Measurements from ENCODE around the gene BMP4.
"Not testable (repeated sequence)": the region's sequence is repeated elsewhere in the genome, so short reads cannot be mapped to it uniquely, and the experiment has no call there.

The BMP4 gene

GRCh38 chr14:53990978-53991377 lies 34.4 kb upstream of the BMP4 start:
- Histone ChIP-seq H2BK5ac (ENCODE audit: low read depth, low read length, poor library complexity, severe bottlenecking) (no peak overlapping the region), H3K4me2 (ENCODE audit: low read length, poor library complexity, severe bottlenecking) (no peak overlapping the region), H2BK15ac (ENCODE audit: low read depth, poor library complexity, severe bottlenecking) (no peak overlapping the region), H3K18ac (ENCODE audit: low read depth in 1 of 2, low read length in 2 of 2) (no peak overlapping the region), H3K27me3 (ENCODE audit: control insufficient read depth in 1 of 2, insufficient read depth in 1 of 2, low read length in 2 of 2) (no peaks in the 10 kb centered on the region), H3K27ac (ENCODE audit: low read length, poor library complexity, severe bottlenecking) (no peak overlapping the region), H2AFZ (ENCODE audit: low read depth, low read length) (no peak overlapping the region), H3K23ac (ENCODE audit: low read length in 2 of 2) (no peak overlapping the region), H3K4ac (ENCODE audit: low read depth in 1 of 2, low read length in 2 of 2) (no peak overlapping the region), H2BK12ac (ENCODE audit: low read length in 2 of 2) (no peak overlapping the region), H3K4me3 (ENCODE audit: insufficient read depth in 1 of 2, low read depth in 1 of 2, low read length in 2 of 2) (no peak overlapping the region), H2AK5ac (ENCODE audit: low read length, severe bottlenecking) (no peak overlapping the region), H4K91ac (ENCODE audit: low read length) (no peak overlapping the region), H2BK120ac (ENCODE audit: low read depth, low read length) (no peak overlapping the region), H3K79me1 (replicated peaks; ENCODE audit: low read length, poor library complexity, severe bottlenecking) (no peaks in the 10 kb centered on the region), H4K8ac (ENCODE audit: low read length) (no peak overlapping the region), H3K4me1 (ENCODE audit: control insufficient read depth, insufficient read depth, low read depth, low read length) (no peaks in the 10 kb centered on the region), H3K36me3 (ENCODE audit: control insufficient read depth in 1 of 2, insufficient read depth in 2 of 2, low read depth in 1 of 2, low read length in 2 of 2) (no peaks in the 10 kb centered on the region), H3K9ac (ENCODE audit: low read length) (no peak overlapping the region), H3K9me3 (ENCODE audit: control insufficient read depth, low read length) (peaks cover 8% of the 10 kb centered on the region), H3K14ac (ENCODE audit: low read length in 2 of 2) (no peak overlapping the region)
- 100% methylated on average over 1 of the region's 2 CpGs for WGBS
- no peak for DNase-seq

GRCh38 chr14:53986718-53987117 lies 30.1 kb upstream of the BMP4 start:
- H3K9me3 ChIP-seq (ENCODE audit: control insufficient read depth, low read length) = peaks cover 15% of the 10 kb centered on the region
- H2AFZ ChIP-seq (ENCODE audit: low read depth, low read length); H4K8ac ChIP-seq (ENCODE audit: low read length); H3K4me1 ChIP-seq (ENCODE audit: control insufficient read depth, insufficient read depth, low read depth, low read length); H3K4ac ChIP-seq (ENCODE audit: low read depth in 1 of 2, low read length in 2 of 2); H3K14ac ChIP-seq (ENCODE audit: low read length in 2 of 2); H3K79me1 ChIP-seq (replicated peaks; ENCODE audit: low read length, poor library complexity, severe bottlenecking); H2BK15ac ChIP-seq (ENCODE audit: low read depth, poor library complexity, severe bottlenecking); H3K23ac ChIP-seq (ENCODE audit: low read length in 2 of 2); H2BK12ac ChIP-seq (ENCODE audit: low read length in 2 of 2); H3K27me3 ChIP-seq (ENCODE audit: control insufficient read depth in 1 of 2, insufficient read depth in 1 of 2, low read length in 2 of 2); H3K9ac ChIP-seq (ENCODE audit: low read length); H3K4me3 ChIP-seq (ENCODE audit: insufficient read depth in 1 of 2, low read depth in 1 of 2, low read length in 2 of 2); H3K4me2 ChIP-seq (ENCODE audit: low read length, poor library complexity, severe bottlenecking); H3K27ac ChIP-seq (ENCODE audit: low read length, poor library complexity, severe bottlenecking); H3K36me3 ChIP-seq (ENCODE audit: control insufficient read depth in 1 of 2, insufficient read depth in 2 of 2, low read depth in 1 of 2, low read length in 2 of 2); H3K18ac ChIP-seq (ENCODE audit: low read depth in 1 of 2, low read length in 2 of 2); H4K91ac ChIP-seq (ENCODE audit: low read length); DNase-seq; H2BK120ac ChIP-seq (ENCODE audit: low read depth, low read length); H2BK5ac ChIP-seq (ENCODE audit: low read depth, low read length, poor library complexity, severe bottlenecking); H2AK5ac ChIP-seq (ENCODE audit: low read length, severe bottlenecking): not testable (repeated sequence)
- 74% methylated on average over 3 of the region's 3 CpGs for WGBS

GRCh38 chr14:53984958-53985357 lies 28.3 kb upstream of the BMP4 start:
- DNase-seq; H3K27ac ChIP-seq (ENCODE audit: low read length, poor library complexity, severe bottlenecking); H2BK5ac ChIP-seq (ENCODE audit: low read depth, low read length, poor library complexity, severe bottlenecking); H2BK15ac ChIP-seq (ENCODE audit: low read depth, poor library complexity, severe bottlenecking); H4K8ac ChIP-seq (ENCODE audit: low read length); H2AK5ac ChIP-seq (ENCODE audit: low read length, severe bottlenecking); H3K18ac ChIP-seq (ENCODE audit: low read depth in 1 of 2, low read length in 2 of 2); H2BK120ac ChIP-seq (ENCODE audit: low read depth, low read length); H4K91ac ChIP-seq (ENCODE audit: low read length); H3K23ac ChIP-seq (ENCODE audit: low read length in 2 of 2); H2AFZ ChIP-seq (ENCODE audit: low read depth, low read length); H2BK12ac ChIP-seq (ENCODE audit: low read length in 2 of 2); H3K4ac ChIP-seq (ENCODE audit: low read depth in 1 of 2, low read length in 2 of 2); H3K9ac ChIP-seq (ENCODE audit: low read length); H3K4me2 ChIP-seq (ENCODE audit: low read length, poor library complexity, severe bottlenecking); H3K4me3 ChIP-seq (ENCODE audit: insufficient read depth in 1 of 2, low read depth in 1 of 2, low read length in 2 of 2); H3K79me1 ChIP-seq (replicated peaks; ENCODE audit: low read length, poor library complexity, severe bottlenecking); H3K27me3 ChIP-seq (ENCODE audit: control insufficient read depth in 1 of 2, insufficient read depth in 1 of 2, low read length in 2 of 2); H3K14ac ChIP-seq (ENCODE audit: low read length in 2 of 2); H3K36me3 ChIP-seq (ENCODE audit: control insufficient read depth in 1 of 2, insufficient read depth in 2 of 2, low read depth in 1 of 2, low read length in 2 of 2); H3K4me1 ChIP-seq (ENCODE audit: control insufficient read depth, insufficient read depth, low read depth, low read length): not testable (repeated sequence)
- peaks cover 15% of the 10 kb centered on the region for H3K9me3 ChIP-seq (ENCODE audit: control insufficient read depth, low read length)
- WGBS = 97% methylated on average over 2 of the region's 2 CpGs

GRCh38 chr14:53983112-53983511 lies 26.5 kb upstream of the BMP4 start:
- Histone ChIP-seq H3K27ac (ENCODE audit: low read length, poor library complexity, severe bottlenecking) (no peak overlapping the region), H3K4me3 (ENCODE audit: insufficient read depth in 1 of 2, low read depth in 1 of 2, low read length in 2 of 2) (no peak overlapping the region), H3K9ac (ENCODE audit: low read length) (no peak overlapping the region), H2BK12ac (ENCODE audit: low read length in 2 of 2) (no peak overlapping the region), H2BK120ac (ENCODE audit: low read depth, low read length) (no peak overlapping the region), H3K4me1 (ENCODE audit: control insufficient read depth, insufficient read depth, low read depth, low read length) (peaks cover 8% of the 10 kb centered on the region), H4K91ac (ENCODE audit: low read length) (no peak overlapping the region), H3K23ac (ENCODE audit: low read length in 2 of 2) (no peak overlapping the region), H3K18ac (ENCODE audit: low read depth in 1 of 2, low read length in 2 of 2) (no peak overlapping the region), H3K9me3 (ENCODE audit: control insufficient read depth, low read length) (peaks cover 15% of the 10 kb centered on the region), H3K4ac (ENCODE audit: low read depth in 1 of 2, low read length in 2 of 2) (no peak overlapping the region), H2BK15ac (ENCODE audit: low read depth, poor library complexity, severe bottlenecking) (no peak overlapping the region), H2AK5ac (ENCODE audit: low read length, severe bottlenecking) (no peak overlapping the region), H3K27me3 (ENCODE audit: control insufficient read depth in 1 of 2, insufficient read depth in 1 of 2, low read length in 2 of 2) (no peaks in the 10 kb centered on the region), H3K4me2 (ENCODE audit: low read length, poor library complexity, severe bottlenecking) (no peak overlapping the region), H3K14ac (ENCODE audit: low read length in 2 of 2) (no peak overlapping the region), H4K8ac (ENCODE audit: low read length) (no peak overlapping the region), H3K36me3 (ENCODE audit: control insufficient read depth in 1 of 2, insufficient read depth in 2 of 2, low read depth in 1 of 2, low read length in 2 of 2) (no peaks in the 10 kb centered on the region), H3K79me1 (replicated peaks; ENCODE audit: low read length, poor library complexity, severe bottlenecking) (no peaks in the 10 kb centered on the region), H2BK5ac (ENCODE audit: low read depth, low read length, poor library complexity, severe bottlenecking) (no peak overlapping the region), H2AFZ (ENCODE audit: low read depth, low read length) (no peak overlapping the region)
- no peak for DNase-seq
